ENCODE results near the gene CHST4.
"Not testable (repeated sequence)": the region's sequence is repeated elsewhere in the genome, so short reads cannot be mapped to it uniquely, and the experiment has no call there.

CHST4 gene

GRCh38 chr16:71570144-71570543, 43.9 kb downstream of the CHST4 start:
- DNase-seq (ENCODE audit: low spot score), result no peak

GRCh38 chr16:71572497-71573116, 46.4 kb downstream of the CHST4 start:
- DNase-seq (ENCODE audit: low spot score), result no peak

GRCh38 chr16:71573387-71574094, 47.3 kb downstream of the CHST4 start:
- DNase-seq (ENCODE audit: low spot score), result no peak

- DNase-seq (ENCODE audit: low spot score), result no peak
These were observed 48.5 kb downstream of the CHST4 start for GRCh38 chr16:71574702-71575101.

- no peak for DNase-seq (ENCODE audit: low spot score)
These were observed 50.7 kb downstream of the CHST4 start, which contains the start of gene TAT for GRCh38 chr16:71576971-71577370. Gene TAT, minus strand, starts transcription at chr16:71577092. Its CDS starts 677 bp downstream, at chr16:71576415.

- not testable (repeated sequence) for DNase-seq (ENCODE audit: low spot score)
These were observed 56.3 kb downstream of the CHST4 start for GRCh38 chr16:71582553-71582848.

GRCh38 chr16:71584543-71585317, 58.5 kb downstream of the CHST4 start:
- DNase-seq (ENCODE audit: low spot score), result no peak

GRCh38 chr16:71585318-71585703, 59.1 kb downstream of the CHST4 start:
- DNase-seq (ENCODE audit: low spot score), result no peak
